ENCODE results near the gene CCNE1. TPM values are rescaled to one million over a fixed set of nuclear protein-coding genes. Genes with fewer than 3 reads are reported as not detected.

Gene CCNE1
- total and polyA plus RNA-seq, 10 of the 15 experiments (the other 5 are each of a cell fraction or from before 2014, with no cell fraction given): 6.3 to 44.2 (median 35.8) TPM

DNA sequence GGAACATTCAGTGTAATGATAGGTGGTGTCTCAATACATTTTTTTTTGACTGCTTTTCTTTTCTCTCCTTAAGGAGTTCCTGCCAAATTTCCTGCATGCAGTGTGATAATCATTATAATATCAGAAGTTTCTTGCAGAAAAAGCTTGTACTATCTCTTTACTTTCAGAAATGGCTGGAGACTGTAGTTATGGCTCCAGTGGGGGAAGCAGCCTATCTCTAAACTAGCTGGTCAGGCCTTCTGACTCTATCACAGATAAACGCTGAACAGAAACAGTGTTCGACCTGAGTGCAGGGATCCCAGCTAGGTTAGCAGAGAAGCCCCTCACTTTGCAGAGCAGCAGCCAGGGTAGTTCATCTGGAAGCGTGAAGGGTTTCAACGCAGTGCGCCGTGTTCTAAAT lies 1.9 kb downstream of the CCNE1 start:
- Histone ChIP-seq H3K4me3 (no peak overlapping the region), H4K20me1 (ENCODE audit: control insufficient read depth, insufficient read depth) (no peaks in the 10 kb centered on the region), H3K4me1 (ENCODE audit: control insufficient read depth, insufficient read depth, low read length) (peaks cover 16% of the 10 kb centered on the region), H2AFZ (ENCODE audit: control insufficient read depth, low read depth, low read length) (no peak overlapping the region), H3K9ac (ENCODE audit: control insufficient read depth, insufficient read depth, low read length) (no peak overlapping the region), H3K4me2 (ENCODE audit: control insufficient read depth, insufficient read depth) (no peak overlapping the region), H3K27ac (ENCODE audit: control insufficient read depth, insufficient read depth) (no peak overlapping the region), H3K79me2 (ENCODE audit: control insufficient read depth, insufficient read depth, low read length) (peaks cover 7% of the 10 kb centered on the region), H3K36me3 (ENCODE audit: control insufficient read depth in 2 of 2, insufficient read depth in 2 of 2, low read length in 1 of 2) (peaks cover 3 to 5% of the 10 kb centered on the region in 2 experiments), H3K27me3 (replicated peaks in 1 of 2; ENCODE audit: control insufficient read depth in 2 of 2, insufficient read depth in 2 of 2, low read length in 1 of 2) (no peaks in the 10 kb centered on the region), H3K9me3 (replicated peaks; ENCODE audit: control insufficient read depth, insufficient read depth, low read length) (no peaks in the 10 kb centered on the region)
- in situ Hi-C loops (cut with MboI): no loop called here
- no TSS peak for BruUV-seq (replicated peaks)
- ATAC-seq (no peak), DNase-seq (ENCODE audit: low read depth, low spot score) (no peak), FAIRE-seq (no peak)
- intact Hi-C loops (cut with micrococcal nuclease; ENCODE audit: unreplicated experiment): loop anchor here (5.0 kb wide), 1 partner anchor 51 kb away; no protein-coding TSS in a partner anchor
- 99% methylated on average over 6 of the region's 6 CpGs for WGBS (ENCODE audit: insufficient coverage, insufficient replicate concordance, low lambda C conversion rate, missing lambda C conversion rate)
- CTCF ChIA-PET: interaction anchor here (0.8 to 1.1 kb wide), 4 partner anchors 16 to 53 kb away, joined by 3 read pairs; no protein-coding TSS in a partner anchor
- RAD21 ChIA-PET (ENCODE audit: unreplicated experiment): interaction anchor here (1.3 kb wide), 1 partner anchor 23 kb away, joined by 3 read pairs; no protein-coding TSS in a partner anchor
- SMC1A ChIA-PET (ENCODE audit: uncharacterized antibody, unreplicated experiment): interaction anchor here (1.4 to 2.4 kb wide), 3 partner anchors 15 to 32 kb away, joined by 4 to 11 read pairs (median 11); no protein-coding TSS in a partner anchor
- TF ChIP-seq CHD4 (IDR thresholded peaks at IDR 0.05) (no peak), SP1 (IDR thresholded peaks at IDR 0.05; ENCODE audit: low read depth, low read length) (no peak), MYC (IDR thresholded peaks at IDR 0.05; ENCODE audit: insufficient read depth, insufficient read length, insufficient replicate concordance, low read length, severe bottlenecking) (no peak), ZNF207 (IDR thresholded peaks at IDR 0.05; ENCODE audit: borderline replicate concordance) (no peak), NR2C2 (IDR thresholded peaks at IDR 0.05; ENCODE audit: borderline replicate concordance, control insufficient read depth, insufficient read length, low read depth) (no peak), DPF2 (IDR thresholded peaks at IDR 0.05) (no peak), LARP7 (IDR thresholded peaks at IDR 0.05) (no peak), SRF (IDR thresholded peaks at IDR 0.05; ENCODE audit: low read depth in 2 of 2, low read length in 2 of 2) (no peak), POU2F2 (IDR thresholded peaks at IDR 0.05; ENCODE audit: borderline replicate concordance, low read depth, low read length) (no peak), STAT3 (IDR thresholded peaks at IDR 0.05; ENCODE audit: low read depth, low read length) (no peak)
- TF ChIP-seq, protein P1, sequence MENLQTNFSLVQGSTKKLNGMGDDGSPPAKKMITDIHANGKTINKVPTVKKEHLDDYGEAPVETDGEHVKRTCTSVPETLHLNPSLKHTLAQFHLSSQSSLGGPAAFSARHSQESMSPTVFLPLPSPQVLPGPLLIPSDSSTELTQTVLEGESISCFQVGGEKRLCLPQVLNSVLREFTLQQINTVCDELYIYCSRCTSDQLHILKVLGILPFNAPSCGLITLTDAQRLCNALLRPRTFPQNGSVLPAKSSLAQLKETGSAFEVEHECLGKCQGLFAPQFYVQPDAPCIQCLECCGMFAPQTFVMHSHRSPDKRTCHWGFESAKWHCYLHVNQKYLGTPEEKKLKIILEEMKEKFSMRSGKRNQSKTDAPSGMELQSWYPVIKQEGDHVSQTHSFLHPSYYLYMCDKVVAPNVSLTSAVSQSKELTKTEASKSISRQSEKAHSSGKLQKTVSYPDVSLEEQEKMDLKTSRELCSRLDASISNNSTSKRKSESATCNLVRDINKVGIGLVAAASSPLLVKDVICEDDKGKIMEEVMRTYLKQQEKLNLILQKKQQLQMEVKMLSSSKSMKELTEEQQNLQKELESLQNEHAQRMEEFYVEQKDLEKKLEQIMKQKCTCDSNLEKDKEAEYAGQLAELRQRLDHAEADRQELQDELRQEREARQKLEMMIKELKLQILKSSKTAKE (IDR thresholded peaks at IDR 0.05; ENCODE audit: low read depth, poor library complexity, severe bottlenecking): no peak
- POLR2A ChIA-PET: interaction anchor here (0.9 to 1.0 kb wide), 2 partner anchors 21 to 24 kb away, joined by 4 to 5 read pairs; no protein-coding TSS in a partner anchor
